HG03196 (cell line): ENCODE measurements around the gene LRP5.
"Not testable (repeated sequence)": the region's sequence is repeated elsewhere in the genome, so short reads cannot be mapped to it uniquely, and the experiment has no call there.

Source experiments
- ATAC-seq: cut with Tn5 transposase; IDR thresholded peaks from one replicate; pipeline ENCODE4 v1.9.1; 2021; ENCODE audit not compliant: unreplicated experiment

The LRP5 gene

GRCh38 chr11:68328374-68329091 is 16.1 kb downstream of the LRP5 start:
- ATAC-seq = no peak

DNA sequence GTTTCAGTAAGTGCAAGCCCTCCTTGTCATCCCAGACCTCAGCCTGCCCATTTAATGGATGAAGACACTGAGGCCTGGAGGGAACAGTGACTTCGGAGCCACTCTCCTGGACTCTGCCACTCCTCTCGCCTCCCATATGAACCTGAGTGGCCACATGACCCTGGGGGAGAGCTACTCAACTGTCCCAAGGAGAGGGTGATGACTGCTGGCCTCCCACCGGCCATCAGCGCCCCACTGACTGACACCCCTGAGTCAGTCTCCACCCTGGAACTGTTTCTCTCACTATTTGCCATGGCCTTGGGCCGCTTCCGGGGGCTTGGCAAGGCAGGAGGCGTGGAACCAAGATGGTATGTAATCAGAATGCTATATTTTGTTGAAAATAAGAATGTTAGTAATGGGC is 17.1 kb downstream of the LRP5 start:
- ATAC-seq = no peak

DNA sequence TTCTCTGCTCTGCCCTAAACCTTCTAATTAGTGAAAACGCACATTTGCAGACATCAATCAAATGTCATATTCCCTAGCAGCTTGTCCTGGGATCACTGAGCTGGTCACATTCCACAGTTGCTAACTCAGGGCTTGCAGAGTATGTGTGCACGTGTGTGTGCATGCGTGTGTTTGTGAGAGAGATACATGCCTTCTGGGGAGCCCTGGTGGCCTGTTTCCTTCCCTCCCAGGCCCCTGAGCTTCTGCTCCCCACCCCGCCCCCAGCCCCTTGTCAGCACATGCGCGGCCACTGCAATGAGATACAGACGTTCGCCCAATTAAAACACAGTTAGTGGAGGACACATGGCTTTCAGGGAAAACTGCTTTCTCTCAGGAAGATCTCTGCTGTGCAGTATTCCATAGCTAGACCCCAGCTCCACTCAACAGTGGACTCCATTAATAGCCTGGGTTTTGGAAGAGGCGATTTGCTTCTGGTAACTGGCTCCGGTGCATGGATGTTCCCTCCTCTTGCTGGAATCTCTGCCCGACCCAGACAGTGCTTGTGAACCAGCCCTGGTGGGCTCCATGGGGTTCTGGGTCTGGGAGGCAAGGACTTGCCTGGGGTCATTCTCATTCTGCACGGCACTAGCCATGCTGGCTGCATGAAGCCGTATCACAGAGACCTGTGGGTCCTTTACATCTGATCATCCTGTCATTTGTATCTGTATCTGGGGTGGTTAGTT is 17.7 kb downstream of the LRP5 start:
- no peak for ATAC-seq

DNA sequence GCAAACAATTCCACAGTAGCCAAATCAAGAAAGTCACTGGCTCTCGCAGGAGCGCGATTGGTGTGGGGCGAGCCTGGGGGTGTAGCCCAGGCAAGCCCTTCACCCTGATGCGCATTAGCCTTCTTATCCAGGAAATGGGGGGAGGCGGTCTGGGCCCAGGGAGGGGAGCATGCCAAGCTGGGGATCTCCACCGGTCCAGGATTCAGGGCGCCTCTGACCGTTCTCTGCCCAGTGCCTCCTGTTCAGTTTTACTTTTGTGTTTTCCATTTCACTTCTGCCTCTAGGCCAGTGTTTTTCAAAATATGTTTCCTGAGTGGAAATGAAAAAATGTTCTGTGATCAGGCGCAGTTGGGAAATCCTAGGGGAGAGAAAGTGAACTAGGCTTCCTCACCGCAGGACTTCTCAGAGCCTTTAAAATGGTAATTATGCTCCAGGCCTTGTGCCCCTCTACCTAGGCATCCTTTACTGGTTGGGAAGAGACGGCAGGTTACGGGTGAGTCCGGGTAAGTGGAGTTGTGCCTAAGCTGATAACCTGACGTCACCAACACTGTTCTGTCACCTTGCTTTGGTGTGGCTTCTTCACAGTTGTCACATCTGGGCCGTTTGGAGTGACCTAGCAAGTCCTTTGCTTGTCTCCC is 18.4 kb downstream of the LRP5 start:
- ATAC-seq = no peak

DNA sequence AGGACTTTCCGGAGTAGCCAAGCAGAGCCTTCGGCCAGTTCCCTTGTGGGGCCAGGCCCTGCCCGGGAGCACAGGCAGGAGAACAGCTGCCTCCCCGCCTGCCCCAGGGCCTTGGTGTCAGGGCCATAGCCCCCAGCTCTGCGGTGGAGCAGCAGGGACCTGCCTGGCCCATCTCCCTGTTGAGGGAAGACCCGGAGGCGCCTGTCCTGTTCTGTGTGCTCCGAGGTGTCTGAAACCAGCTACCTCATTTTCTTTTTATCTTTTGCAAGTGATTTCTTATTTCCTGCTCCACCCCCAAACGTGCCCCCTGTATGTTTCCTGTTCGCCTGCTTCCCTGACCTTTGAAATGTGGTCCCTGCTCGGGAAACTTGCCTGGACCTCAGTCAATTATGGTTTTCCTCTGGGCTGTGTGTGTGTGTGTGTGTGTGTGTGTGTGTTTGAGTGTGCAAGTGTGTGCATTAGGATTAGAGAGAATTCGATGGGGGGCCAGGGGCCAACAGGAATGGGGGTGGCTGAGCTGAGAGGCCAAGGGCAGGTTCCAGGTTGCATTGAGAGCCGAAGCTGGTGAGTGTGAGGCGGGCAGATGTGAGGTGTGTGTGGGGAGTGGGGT is 19.1 kb downstream of the LRP5 start:
- ATAC-seq = no peak

- ATAC-seq = no peak
Observed at GRCh38 chr11:68332186-68332585, 19.8 kb downstream of the LRP5 start.

DNA sequence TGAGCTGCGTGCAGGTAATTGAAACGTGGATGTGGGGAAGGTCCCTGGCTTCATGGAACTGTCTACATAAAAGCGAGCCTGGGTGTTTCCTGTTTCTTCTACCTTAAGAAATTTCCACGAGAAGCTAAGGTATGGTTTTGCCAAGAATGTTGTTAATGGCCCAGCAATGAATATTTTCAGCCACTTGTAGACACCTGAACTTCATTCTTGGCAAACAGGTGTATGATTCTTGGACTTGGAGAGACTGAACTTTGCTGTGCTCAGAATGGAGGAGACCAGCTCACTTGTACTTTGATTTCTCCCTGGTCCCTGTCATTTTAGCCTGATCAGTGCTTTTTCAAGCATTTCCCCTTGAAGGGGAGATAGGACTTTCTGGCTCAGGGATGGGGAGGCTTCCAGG is 20.8 kb downstream of the LRP5 start:
- no peak for ATAC-seq

- ATAC-seq = no peak
Observed at GRCh38 chr11:68334923-68335322, 22.5 kb downstream of the LRP5 start.

DNA sequence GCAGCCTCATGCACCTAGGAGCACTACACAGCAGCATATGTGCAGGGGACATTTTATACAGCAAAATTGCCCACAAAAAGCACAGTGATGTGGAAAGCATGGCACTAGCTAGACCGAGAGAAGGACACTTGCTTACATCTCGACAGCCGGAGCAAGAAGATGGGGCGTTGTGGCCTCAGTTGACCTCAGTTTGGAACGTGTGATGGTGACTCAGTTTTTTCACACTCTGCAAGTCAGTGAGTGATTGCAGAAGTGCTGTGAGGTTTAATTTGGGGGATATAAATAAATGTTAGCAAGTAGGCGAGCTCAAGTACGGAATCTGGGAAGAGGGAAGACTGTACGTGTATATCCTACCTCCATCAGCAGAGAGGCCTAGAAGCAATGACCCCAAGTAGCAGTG is 23.3 kb downstream of the LRP5 start:
- ATAC-seq = no peak

GRCh38 chr11:68336716-68337115 is 24.3 kb downstream of the LRP5 start:
- no peak for ATAC-seq

GRCh38 chr11:68337399-68337835 is 25.0 kb downstream of the LRP5 start:
- ATAC-seq = no peak

- ATAC-seq = no peak
Observed at GRCh38 chr11:68338051-68338780, 25.8 kb downstream of the LRP5 start.

- no peak for ATAC-seq
Observed at GRCh38 chr11:68340003-68340767, 27.8 kb downstream of the LRP5 start.

- no peak for ATAC-seq
Observed at GRCh38 chr11:68340784-68341556, 28.6 kb downstream of the LRP5 start.

GRCh38 chr11:68341557-68342458 is 29.4 kb downstream of the LRP5 start:
- no peak for ATAC-seq

DNA sequence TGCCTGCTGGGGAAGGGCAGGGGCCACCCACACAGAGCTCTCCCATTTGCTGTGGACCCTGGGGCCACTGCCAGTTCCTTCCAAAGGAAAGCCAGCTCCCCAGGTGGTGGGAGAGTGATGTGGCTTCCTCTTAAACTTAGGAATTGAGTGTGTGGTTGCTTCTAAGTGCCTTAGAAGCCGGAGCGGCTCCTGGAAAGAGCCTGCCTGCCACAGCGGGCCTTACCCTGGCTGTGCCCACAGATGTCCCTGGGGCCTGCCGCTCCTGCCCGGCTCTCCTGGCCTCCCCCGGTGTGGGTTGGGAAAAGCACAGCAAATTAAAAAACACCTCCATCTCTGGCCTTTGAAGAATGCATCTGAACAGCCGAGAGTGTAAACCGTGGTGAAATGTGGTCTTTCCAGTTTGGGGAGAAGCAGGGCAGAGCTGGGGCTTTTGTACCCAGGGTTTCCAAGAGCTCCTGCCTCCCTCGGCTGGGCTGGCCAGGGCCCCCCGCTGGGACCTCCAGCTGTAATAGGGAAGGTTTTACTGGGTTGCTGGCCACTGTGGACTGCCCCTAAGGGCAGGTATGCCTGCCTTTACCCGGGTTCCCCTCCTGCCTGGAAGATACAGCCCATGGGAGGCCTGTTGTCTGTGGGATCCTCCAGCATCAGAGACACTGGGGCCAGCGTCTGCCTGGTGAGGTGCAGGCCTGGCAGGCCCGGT is 30.2 kb downstream of the LRP5 start:
- no peak for ATAC-seq

GRCh38 chr11:68343761-68344256 is 31.4 kb downstream of the LRP5 start:
- no peak for ATAC-seq

DNA sequence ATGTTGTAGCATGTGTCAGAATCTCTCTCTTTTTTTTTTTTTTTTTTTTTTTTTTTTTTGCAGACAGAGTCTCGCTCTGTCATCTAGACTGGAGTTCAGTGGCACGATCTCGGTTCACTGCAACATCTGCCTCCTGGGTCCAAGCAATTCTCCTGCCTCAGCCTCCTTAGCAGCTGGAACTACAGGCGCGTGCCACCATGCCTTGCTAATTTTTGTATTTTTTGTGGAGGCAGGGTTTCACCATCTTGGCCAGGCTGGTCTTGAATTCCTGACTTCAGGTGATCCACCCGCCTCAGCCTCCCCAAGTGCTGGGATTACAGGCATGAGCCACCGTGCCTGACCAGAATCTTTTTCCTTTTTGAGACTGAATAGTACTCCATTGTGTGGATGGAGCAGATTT is 32.4 kb downstream of the LRP5 start:
- ATAC-seq = not testable (repeated sequence)
